Heart left ventricle (tissue), 16 donors: ENCODE measurements around the gene DUSP18. TPM values are rescaled to one million over a fixed set of nuclear protein-coding genes. Genes with fewer than 3 reads are reported as not detected.
A peak's percentile ranks its signal among the peaks of the same experiment; 100 is the strongest.

Experiments
- ATAC-seq, 4 donors: fragments of 200-7000 bp; cut with Tn5 transposase; one replicate each; pipeline ENCODE4 v1.9.1; 2020 to 2022; ENCODE audit warnings: moderate library complexity in 4 of 4, mild to moderate bottlenecking in 3 of 4, moderate number of reproducible peaks in 1 of 4
- DNase-seq, 5 donors: peaks; one replicate each; pipeline ENCODE4 v3.0.0-alpha.2; 2020
- H3K27ac ChIP-seq, 12 donors: fragments of 200-600 bp; sonication (generic) in 4 of 12; one replicate each; pipeline versions ENCODE4 v1.5.0 to v1.8.0; 2016 to 2022; ENCODE audit warnings: mild to moderate bottlenecking in 2 of 12
- H3K27me3 ChIP-seq, 9 donors: fragments of 200-600 bp; sonication (generic) in 2 of 9; one replicate each; pipeline versions ENCODE4 v1.5.1 to v1.8.0; 2016 to 2022; ENCODE audit warnings: mild to moderate bottlenecking in 3 of 9
- H3K36me3 ChIP-seq, 9 donors: fragments of 200-600 bp; sonication (generic) in 2 of 9; one replicate each; pipeline versions ENCODE4 v1.5.0 to v1.8.0; 2018 to 2022; ENCODE audit warnings: mild to moderate bottlenecking in 2 of 9
- H3K4me1 ChIP-seq, 12 donors: fragments of 200-600 bp; sonication (generic) in 4 of 12; one replicate each; pipeline versions ENCODE4 v1.5.0 to v1.8.0; 2016 to 2022; ENCODE audit warnings: mild to moderate bottlenecking in 3 of 12
- H3K4me3 ChIP-seq, 12 donors: fragments of 200-600 bp; sonication (generic) in 4 of 12; one replicate each; pipeline versions ENCODE4 v1.5.0 to v1.8.0; 2017 to 2022; ENCODE audit warnings: mild to moderate bottlenecking in 9 of 12, moderate library complexity in 4 of 12
- H3K9me3 ChIP-seq, 12 donors: fragments of 200-600 bp; sonication (generic) in 4 of 12; one replicate each; pipeline versions ENCODE4 v1.5.0 to v1.8.0; 2016 to 2022; ENCODE audit warnings: mild to moderate bottlenecking in 1 of 12
- POLR2A ChIP-seq, 2 donors: fragments of 450-650 bp; IDR thresholded peaks; one replicate each; pipeline ENCODE4 v1.6.1; 2017; ENCODE audit warnings: antibody characterized with exemption in 2 of 2, mild to moderate bottlenecking in 2 of 2, moderate library complexity in 2 of 2
- WGBS, 4 donors: extraction: QIAGEN DNeasy Blood & Tissue Kit in 2 of 4; methylation state at CpG; one replicate each; pipeline versions ENCODE4 v1.1.5 to v1.1.7; 2013 to 2018; 5-methylcytosine and 5-hydroxymethylcytosine counted together
- intact Hi-C, 10 donors: fragments of 100-400 bp; cut with DNase I; formaldehyde crosslinking; loops; one replicate each; pipeline versions ENCODE4 v1.11.1 to v1.14.2; 2022
- polyA plus RNA-seq, 2 donors: library from polyadenylated mRNA; stranded (reverse); fragments of 200-250 nt; gene quantifications; one replicate each; pipeline ENCODE4 v1.2.3, GENCODE V29; 2013
- total RNA-seq, 9 donors: library from RNA; depleted of rRNA in 2 of 9; stranded (reverse); fragments of >200 nt in 2 of 9; fragmentation: NEBNext Ultra II Directional in 3 of 9; extraction: Animal tissue kit (Norgen Biotek cat#: 25700) in 3 of 9; gene quantifications; one replicate each; pipeline versions ENCODE4 v1.1.0 to v1.2.4, GENCODE V29; 2016 to 2023
- TF ChIP-seq, protein P1 (sequence below), 12 donors: fragments of 200-600 bp; sonication (generic) in 4 of 12; IDR thresholded peaks; one replicate each; pipeline versions ENCODE4 v1.5.0 to v1.8.0; 2018 to 2022; ENCODE audit warnings: antibody characterized with exemption in 12 of 12, mild to moderate bottlenecking in 5 of 12
- donor health status: ischemic (EF 13 %, LVEDD 7.1; RV severe dilation, severe dysfunction).
- donor health status: healthy with polysubstance abuse.
- donor health status: DM: no; HTN: yes; CAD: no.
- donor health status: DM: no; HTN: no; CAD: no.
- donor health status: ischemic (EF 25% LVEDD 6.9; RV normal size, moderate dysfunction).
- donor health status: ischemic (EF 25% LVEDD 5.7; RV mildly dilated, moderate dysfunction).
- donor health status: healthy.
- donor health status: DM: yes; HTN: yes; CAD: no.
- donor health status: ischemic (EF 35%, LVEDD 5.7; RV mildly dilated, moderate dysfunction).
- donor health status: nonischemic (EF 11% LVEDD 7.7; RV severe dilation, severe dysfunction).
- donor health status: DM: yes; HTN: yes; CAD: no.
- donor health status: PGD.
- donor health status: ischemic (EF 29% LVEDD 5.4; RV normal size, mild dysfunction).
- donor health status: nonischemic (EF 23%, LVEDD 6.1; RV moderate dilation, normal function).

The DUSP18 gene
- total and polyA plus RNA-seq, 11 donors: 1.6 to 6.1 (median 3.1) TPM

DNA sequence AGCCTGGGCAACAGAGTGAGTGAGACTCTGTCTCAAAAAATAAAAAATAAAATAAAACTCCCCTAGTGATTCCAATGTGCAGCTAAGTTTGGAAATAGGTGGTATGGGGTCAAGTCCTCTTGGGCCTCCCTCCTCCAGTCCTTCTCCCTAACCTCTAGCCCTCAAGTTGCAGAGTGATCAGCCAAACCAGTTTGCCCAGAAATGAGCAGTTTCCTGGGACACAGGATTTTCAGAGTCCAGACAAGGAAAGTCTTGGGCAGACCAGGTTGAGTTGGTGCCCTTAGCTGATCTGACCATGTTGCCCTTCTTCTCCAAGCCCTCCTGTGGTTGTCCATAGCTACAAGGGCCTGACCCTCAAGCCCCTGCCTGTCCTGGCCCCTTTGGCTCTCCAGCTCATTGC, 52.8 kb downstream of the DUSP18 start:
- DNase-seq (no peak), ATAC-seq (no peak)
- Histone ChIP-seq H3K9me3 (no peaks in the 10 kb centered on the region), H3K36me3 (peaks cover 0 to 83% (median 46%) of the 10 kb centered on the region in 9 donors), H3K4me3 (no peak overlapping the region), H3K27me3 (no peaks in the 10 kb centered on the region), H3K4me1 (peaks cover 0 to 15% (median 2%) of the 10 kb centered on the region in 12 donors), H3K27ac (peak overlapping the region in 1 of 12 donors; percentile 58)
- intact Hi-C loops: no loop called here
- TF ChIP-seq POLR2A (IDR thresholded peaks at IDR 0.05): no peak
- TF ChIP-seq, protein P1, sequence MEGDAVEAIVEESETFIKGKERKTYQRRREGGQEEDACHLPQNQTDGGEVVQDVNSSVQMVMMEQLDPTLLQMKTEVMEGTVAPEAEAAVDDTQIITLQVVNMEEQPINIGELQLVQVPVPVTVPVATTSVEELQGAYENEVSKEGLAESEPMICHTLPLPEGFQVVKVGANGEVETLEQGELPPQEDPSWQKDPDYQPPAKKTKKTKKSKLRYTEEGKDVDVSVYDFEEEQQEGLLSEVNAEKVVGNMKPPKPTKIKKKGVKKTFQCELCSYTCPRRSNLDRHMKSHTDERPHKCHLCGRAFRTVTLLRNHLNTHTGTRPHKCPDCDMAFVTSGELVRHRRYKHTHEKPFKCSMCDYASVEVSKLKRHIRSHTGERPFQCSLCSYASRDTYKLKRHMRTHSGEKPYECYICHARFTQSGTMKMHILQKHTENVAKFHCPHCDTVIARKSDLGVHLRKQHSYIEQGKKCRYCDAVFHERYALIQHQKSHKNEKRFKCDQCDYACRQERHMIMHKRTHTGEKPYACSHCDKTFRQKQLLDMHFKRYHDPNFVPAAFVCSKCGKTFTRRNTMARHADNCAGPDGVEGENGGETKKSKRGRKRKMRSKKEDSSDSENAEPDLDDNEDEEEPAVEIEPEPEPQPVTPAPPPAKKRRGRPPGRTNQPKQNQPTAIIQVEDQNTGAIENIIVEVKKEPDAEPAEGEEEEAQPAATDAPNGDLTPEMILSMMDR (IDR thresholded peaks at IDR 0.05): no peak

DNA sequence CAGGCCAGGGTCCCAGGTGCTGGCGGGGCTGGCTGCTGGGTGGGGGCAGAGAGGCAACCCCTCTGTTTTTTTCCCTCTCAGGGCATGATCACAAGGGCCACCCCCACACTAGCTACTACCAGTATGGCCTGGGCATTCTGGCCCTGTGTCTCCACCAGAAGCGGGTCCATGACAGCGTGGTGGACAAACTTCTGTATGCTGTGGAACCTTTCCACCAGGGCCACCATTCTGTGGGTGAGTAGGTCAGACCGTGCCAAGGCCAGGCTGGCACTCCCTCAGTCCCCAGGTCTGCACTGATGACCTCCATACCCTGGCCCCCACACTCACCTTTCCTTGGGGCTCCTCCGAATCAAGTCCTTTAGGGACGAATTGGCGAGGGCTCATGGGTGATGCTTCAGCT, 53.4 kb downstream of the DUSP18 start:
- DNase-seq (no peak), ATAC-seq (no peak)
- peaks cover 0 to 76% (median 42%) of the 10 kb centered on the region in 9 donors for H3K36me3 ChIP-seq

DNA sequence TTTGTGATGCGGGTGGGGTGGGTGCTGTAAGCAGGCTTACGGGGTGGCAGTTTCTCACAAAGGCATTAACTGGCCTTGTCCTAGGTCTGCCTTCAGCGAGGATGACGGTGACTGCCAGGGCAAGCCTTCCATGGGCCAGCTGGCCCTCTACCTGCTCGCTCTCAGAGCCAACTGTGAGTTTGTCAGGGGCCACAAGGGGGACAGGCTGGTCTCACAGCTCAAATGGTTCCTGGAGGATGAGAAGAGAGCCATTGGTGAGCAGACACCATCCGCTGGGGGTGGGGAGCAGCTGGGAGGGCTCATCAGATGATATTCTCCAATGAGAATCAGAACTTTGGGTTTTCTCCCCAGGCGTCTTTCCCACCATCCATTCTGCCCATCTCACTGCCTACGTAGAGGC, 54.9 kb downstream of the DUSP18 start:
- H3K36me3 ChIP-seq: peaks cover 0 to 63% (median 33%) of the 10 kb centered on the region in 9 donors
- no peaks in the 10 kb centered on the region for H3K27me3 ChIP-seq
- no peak overlapping the region for H3K27ac ChIP-seq
- peaks cover 0 to 36% (median 16%) of the 10 kb centered on the region in 12 donors for H3K4me1 ChIP-seq
- no peak for DNase-seq
- WGBS, 4 donors: 94 to 98% (median 96%) methylated on average over 8 of the region's 8 CpGs
- intact Hi-C loops: no loop called here
- no peak for ATAC-seq
- no peaks in the 10 kb centered on the region for H3K9me3 ChIP-seq
- H3K4me3 ChIP-seq: no peak overlapping the region
- TF ChIP-seq, protein P1 (IDR thresholded peaks at IDR 0.05): no peak
- no peak for TF ChIP-seq POLR2A (IDR thresholded peaks at IDR 0.05)

More for the DNA sequence above, 53.4 kb downstream of the DUSP18 start:
- no peaks in the 10 kb centered on the region for H3K27me3 ChIP-seq
- peaks cover 0 to 21% (median 5%) of the 10 kb centered on the region in 12 donors for H3K4me1 ChIP-seq
- H3K4me3 ChIP-seq: no peak overlapping the region
- intact Hi-C loops: no loop called here
- 93 to 98% (median 97%) methylated on average over 5 to 7 of the region's 7 CpGs for WGBS, 4 donors
- H3K27ac ChIP-seq: no peak overlapping the region
- H3K9me3 ChIP-seq: no peaks in the 10 kb centered on the region
- no peak for TF ChIP-seq POLR2A (IDR thresholded peaks at IDR 0.05)
- TF ChIP-seq, protein P1 (IDR thresholded peaks at IDR 0.05): no peak

Other genes starting within 250 kb of the DUSP18 start
- gene MTFP1, start 242.1 kb downstream of the DUSP18 start, total RNA-seq: 10 to 100 TPM in 7 of 9 donors, 1 to 10 TPM in 2; 5.0 to 44.0 (median 15.9) TPM
- 100 to 1,000 TPM in 1 of 2 donors, 10 to 100 TPM in 1; 36.2 to 139 TPM for gene MTFP1, start 242.1 kb downstream of the DUSP18 start, polyA plus RNA-seq
- gene SEC14L3, start 195.9 kb downstream of the DUSP18 start, total RNA-seq: not detected
- not detected for gene SEC14L3, start 195.9 kb downstream of the DUSP18 start, polyA plus RNA-seq
- under 1 TPM in 1 of 9 donors, not detected in 8; 0.27 TPM for gene SEC14L4, start 162.2 kb downstream of the DUSP18 start, total RNA-seq
- gene SEC14L4, start 162.2 kb downstream of the DUSP18 start, polyA plus RNA-seq: not detected
- gene SEC14L6, start 121.1 kb downstream of the DUSP18 start, total RNA-seq: 1 to 10 TPM in 1 of 9 donors, under 1 TPM in 1, not detected in 7; 0.16 to 2.8 TPM
- gene SEC14L6, start 121.1 kb downstream of the DUSP18 start, polyA plus RNA-seq: under 1 TPM in 1 of 2 donors, not detected in 1; 0.03 TPM
- gene GAL3ST1, start 93.2 kb downstream of the DUSP18 start, total RNA-seq: 1 to 10 TPM in 1 of 9 donors, under 1 TPM in 3, not detected in 5; 0.25 to 1.1 (median 0.58) TPM
- gene GAL3ST1, start 93.2 kb downstream of the DUSP18 start, polyA plus RNA-seq: under 1 TPM; 0.14 to 0.19 TPM
- 10 to 100 TPM; 15.7 to 39.8 (median 27.8) TPM for gene PES1, start 76.0 kb downstream of the DUSP18 start, total RNA-seq
- 10 to 100 TPM; 23.0 to 60.9 TPM for gene PES1, start 76.0 kb downstream of the DUSP18 start, polyA plus RNA-seq
- gene TCN2, start 60.7 kb downstream of the DUSP18 start, total RNA-seq: 10 to 100 TPM; 11.2 to 69.9 (median 19.5) TPM
- 10 to 100 TPM; 11.0 to 19.2 TPM for gene TCN2, start 60.7 kb downstream of the DUSP18 start, polyA plus RNA-seq
- gene SLC35E4, start 32.1 kb downstream of the DUSP18 start, total RNA-seq: 1 to 10 TPM; 2.4 to 9.8 (median 4.0) TPM
- gene SLC35E4, start 32.1 kb downstream of the DUSP18 start, polyA plus RNA-seq: 1 to 10 TPM; 3.4 to 5.1 TPM
- 10 to 100 TPM in 6 of 9 donors, 1 to 10 TPM in 3; 5.2 to 23.5 (median 13.2) TPM for gene OSBP2, start 27.0 kb upstream of the DUSP18 start, total RNA-seq
- 1 to 10 TPM; 2.0 to 5.1 TPM for gene OSBP2, start 27.0 kb upstream of the DUSP18 start, polyA plus RNA-seq